Stimulated activated CD8-positive, alpha-beta memory T cell treated with anti-CD3 and anti-CD28 coated beads, Interleukin-7, amount 100 ng/mL, for 1 hour (primary cell): Measurements from ENCODE around the gene PCSK5.

ENCODE experiments used
- DNase-seq, 2 donors: peaks; one replicate each; pipeline ENCODE4 v3.0.0-alpha.2; 2020; ENCODE audit warnings: low read depth in 2 of 2

The PCSK5 gene

DNA sequence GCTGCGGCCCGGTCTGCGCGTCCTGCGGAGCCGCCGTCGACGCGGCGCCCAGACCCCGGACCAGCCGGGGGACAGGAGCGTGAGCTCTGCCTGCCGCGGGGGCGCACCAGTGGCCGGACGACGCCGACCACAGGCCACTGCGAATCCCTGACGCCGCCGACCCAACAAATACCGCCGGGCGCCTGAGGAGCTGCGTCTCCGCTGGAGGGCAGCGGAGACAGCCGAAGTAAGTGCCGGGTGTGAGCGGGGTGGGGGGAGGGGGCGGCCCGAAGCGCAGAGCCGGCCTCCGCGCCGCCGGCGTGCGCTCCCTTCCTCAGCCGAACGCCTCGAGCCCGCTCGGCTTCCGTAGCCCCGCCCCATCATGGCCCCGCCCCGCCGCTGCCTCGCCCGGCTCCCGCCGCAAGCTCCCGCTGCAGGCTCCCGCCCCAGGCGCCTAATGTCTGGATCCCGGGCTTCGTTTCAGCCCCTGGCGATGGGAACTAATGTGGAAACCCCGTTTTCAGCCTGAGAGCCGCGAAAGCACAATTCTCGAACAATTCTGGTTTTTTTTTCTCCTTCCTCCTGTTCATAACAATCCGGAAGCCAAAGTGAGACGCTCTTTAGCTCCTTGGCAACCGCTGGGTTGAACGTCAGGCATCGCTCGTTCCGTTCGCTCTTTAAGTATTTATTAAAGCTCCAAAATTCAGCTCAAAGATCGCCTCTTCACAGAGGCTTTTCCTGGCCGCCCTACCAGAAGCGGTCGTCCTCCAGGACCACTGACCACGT, 503.9 kb downstream of the PCSK5 start, which contains the start of gene RFK:
Gene RFK (minus strand): TSS at position 232 of the 765 bp plus-strand sequence. CDS start 255 bp downstream, outside the sequence.
- peak; percentile 89 to 92 for DNase-seq

DNA sequence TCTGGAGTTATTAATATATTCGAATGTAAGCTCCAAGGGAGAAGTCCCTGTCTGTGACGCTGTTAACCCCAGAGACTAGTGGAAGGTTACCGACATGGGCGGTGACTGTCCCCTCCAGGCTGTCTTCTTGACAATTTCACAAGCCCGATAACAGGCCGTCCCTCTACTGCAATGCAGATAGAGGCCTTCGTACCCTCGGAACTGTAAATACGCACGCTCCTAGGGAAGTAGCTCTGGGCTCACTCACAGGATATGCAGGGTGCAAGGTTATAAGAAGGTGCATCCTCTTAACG, 504.4 kb downstream of the PCSK5 start:
- DNase-seq = peak; percentile 15 to 19

DNA sequence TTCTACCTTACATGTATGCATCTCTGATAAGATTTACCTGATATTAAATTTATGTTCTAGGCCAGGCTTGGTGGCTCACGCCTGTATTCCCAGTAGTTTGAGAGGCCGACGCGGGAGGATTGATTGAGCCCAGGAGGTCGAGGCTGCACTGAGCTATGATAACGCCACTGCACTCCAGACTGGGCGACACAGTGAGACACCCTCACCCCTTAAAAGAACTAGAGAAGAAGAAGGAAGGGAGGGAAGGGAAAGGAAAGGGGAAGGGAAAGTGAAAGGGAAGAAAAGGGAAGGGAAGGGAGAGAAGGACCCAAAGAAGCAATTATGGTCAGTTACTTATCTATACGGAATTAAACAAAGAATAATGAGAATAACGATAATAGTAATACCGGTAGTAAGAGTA, 504.9 kb downstream of the PCSK5 start:
- no peak for DNase-seq

DNA sequence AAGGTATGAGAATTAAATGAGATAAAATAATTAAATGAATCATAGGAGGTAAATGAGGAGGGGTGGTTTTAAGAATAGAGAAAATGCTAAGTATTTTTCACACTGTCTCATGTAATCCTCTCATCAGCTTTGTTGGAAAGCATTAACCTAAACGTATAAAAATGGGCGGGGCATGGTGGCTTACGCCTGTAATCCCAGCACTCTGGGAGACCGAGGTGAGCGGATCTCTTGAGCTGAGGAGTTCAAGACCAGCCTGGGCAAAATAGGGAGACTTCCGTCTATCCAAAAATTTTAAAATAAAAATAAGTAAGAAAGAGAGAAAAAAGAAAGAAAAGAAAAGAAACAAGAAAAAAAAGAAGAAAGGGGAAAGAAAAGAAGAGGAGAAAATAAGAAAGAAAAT, 505.7 kb downstream of the PCSK5 start:
- DNase-seq = no peak

DNA sequence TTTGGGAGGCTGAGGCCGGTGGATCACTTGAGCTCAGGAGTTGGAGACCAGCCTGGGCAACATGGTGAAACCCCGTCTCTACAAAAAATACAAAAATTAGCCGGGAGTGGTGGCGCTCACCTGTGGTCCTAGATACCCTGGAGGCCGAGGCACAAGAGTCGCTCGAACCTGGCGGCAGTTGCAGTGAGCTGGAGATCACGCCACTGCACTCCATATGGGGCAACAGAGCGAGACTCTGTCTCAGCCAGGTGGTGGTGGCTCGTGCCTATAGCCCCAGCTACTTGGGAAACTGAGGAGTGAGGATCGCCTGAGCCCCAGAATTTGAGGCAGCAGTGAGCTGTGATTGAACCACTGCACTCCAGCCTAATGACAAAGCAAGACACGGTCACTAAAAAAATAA, 506.1 kb downstream of the PCSK5 start:
- no peak for DNase-seq

DNA sequence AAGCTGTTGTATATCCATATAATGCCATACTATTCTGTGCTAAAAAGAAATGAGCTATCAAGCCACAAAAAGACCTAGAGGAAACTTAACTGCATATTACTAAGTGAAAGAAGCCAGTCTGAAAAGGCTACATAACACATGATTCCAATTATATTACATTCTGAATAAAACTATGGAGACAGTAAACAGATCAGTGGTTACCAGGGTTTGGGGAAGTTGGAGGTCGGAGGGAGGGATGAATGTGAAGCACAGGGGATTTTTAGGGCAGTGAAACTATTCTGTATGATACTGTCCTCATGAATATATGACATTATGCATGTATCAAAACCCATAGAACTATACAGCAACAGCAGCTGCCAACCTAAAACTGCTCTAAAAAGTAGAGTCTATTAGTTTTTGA, 509.4 kb downstream of the PCSK5 start:
- no peak for DNase-seq

DNA sequence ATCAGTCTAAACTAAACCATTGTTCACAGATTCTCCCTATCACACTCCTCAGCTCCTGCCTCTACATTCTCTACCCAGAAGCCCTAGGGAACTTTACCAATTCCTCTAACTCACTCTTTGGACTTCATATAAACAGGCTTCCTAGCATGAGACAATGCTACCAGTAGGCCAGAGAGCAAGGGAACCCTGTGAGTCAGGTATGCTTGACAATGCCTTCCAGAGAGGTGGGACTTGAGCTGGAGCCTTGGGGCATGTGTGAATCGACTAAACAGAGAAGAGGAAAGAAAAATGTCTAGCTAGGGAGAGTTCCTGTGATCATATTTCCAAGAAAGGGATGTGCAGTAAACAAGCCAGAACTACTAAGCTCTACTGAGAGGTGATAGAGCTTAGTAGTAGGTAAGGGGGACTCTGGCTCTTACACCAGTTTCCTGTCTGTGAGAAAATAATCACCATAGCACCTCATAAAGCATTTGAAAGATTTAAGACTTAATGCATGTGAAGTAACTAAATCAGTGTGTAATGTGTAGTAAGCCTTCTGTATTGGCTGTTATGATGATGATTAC, 510.1 kb downstream of the PCSK5 start:
- DNase-seq = no peak

DNA sequence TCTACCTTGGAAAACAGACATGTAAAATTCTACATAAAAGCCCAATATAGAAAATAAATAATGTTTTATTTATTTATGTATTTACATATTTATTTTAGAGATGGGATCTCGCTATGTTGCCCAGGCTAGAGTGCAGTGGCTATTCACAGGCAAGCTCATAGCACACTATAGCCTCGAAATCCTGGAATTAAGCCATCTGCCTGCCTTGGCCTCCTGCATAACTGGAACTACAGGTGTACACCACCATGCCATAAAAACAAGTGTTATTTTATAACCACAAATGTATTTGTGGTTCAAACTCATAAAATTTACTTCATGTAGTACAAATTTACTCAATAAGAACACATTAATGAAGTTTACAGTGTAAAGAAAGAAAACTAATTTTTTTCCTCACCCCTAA, 510.7 kb downstream of the PCSK5 start:
- no peak for DNase-seq

DNA sequence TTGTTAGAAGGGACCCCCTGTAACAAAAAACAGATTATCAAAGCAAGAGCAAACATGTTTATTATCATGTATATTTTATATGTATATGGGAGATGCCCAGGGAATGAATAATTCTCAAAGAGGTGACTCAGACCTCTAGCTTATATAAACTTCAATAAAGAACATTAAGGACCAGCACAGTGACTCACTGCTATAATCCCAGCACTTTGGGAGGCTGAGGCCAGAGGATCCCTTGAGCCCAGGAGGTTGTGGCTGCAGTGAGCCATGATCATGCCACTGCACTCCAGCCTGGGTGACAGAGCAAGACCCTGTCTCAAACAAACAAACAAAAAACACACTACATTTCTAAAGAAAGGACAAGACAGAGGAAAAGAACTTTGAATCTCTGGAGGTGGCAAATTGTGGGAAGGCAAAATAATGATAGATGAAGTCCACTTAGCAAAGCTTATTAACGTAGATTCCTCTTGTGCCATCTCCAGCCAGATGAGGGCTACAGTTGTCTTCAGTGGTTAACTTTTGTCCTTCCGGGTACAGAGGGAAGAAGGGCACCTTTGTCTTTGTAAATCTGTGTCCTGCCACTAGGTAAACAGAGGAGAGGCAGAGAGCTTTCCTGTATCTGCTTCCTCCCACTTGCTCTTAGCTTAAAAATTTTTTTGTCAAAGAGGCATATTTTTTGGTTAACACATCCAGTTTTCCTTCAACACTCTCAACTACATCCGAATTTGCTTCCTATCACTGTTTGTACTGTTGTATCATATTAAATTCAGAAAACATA, 511.3 kb downstream of the PCSK5 start:
- no peak for DNase-seq

DNA sequence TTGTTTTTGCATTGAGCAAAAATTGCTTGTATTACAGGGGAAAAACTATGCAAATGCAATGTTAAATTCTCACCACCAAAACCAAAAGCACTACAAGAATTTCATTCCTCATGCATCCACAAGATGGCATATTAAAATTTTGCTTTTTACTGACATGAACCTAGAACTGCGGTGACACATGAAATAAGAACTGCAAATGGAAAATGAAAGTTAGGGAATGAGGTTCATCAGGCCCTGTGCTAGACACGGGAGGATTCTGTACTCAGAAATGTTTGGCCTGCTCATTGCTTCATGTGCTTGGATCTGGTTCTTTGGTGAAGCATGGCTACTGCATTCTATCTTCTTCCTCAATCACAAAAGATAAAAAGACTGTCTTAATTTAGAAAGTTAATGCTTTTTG, 512.9 kb downstream of the PCSK5 start:
- no peak for DNase-seq

DNA sequence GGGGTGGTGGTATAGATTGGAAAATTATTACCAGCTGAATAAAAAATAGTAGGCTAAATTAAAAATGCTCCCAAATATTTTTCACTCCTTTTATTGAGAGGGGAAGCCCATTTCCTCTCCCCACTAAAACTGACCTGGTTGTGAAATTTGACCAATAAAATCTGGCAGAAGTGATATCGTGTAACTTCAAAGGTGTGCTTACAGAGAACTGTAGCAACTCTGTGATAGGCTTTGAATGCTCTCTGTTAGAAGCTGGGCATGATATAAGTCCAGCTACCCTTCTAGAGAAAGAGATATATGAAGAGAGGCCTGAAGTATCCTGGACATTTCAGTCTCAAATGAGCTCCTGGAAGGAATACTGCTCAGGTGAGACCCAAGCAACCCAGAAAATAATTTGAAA, 513.9 kb downstream of the PCSK5 start:
- no peak for DNase-seq

DNA sequence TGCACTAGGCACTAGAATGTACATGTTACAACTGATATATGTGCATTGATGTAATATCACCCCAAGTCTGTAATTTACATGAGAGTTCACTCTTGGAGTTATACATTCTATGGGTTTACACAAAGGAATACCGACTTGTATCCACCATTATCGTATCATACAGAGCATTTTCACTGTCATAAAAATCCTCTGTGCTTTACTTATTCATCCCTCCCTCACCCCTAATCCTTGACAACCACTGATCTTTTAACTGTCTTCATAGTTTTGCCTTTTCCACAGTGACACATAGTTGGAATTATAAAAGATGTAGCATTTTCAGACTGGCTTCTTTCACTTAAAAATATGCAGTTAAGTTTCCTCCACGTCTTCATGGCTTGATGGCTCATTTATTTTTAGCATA, 514.9 kb downstream of the PCSK5 start:
- DNase-seq = no peak

DNA sequence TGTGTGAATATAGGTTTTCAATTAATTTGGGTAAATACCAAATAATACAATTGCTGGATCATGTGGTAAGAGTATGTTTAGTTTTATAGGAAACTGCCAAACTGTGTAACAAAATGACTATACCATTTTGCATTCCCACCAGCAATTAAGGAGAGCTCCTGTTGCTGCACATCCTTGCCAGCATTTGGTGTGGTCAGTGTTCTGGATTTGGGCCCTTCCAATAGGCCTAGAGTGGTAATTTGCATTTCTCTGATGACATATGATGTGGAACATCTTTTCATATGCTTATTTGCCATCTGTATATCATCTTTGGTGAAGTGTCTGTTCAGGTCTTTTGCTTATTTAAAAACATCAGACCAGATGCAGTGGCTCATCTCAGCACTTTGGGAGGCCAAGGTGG, 515.4 kb downstream of the PCSK5 start:
- DNase-seq = no peak
